ENCODE results near the gene TMSB15A.

DNA sequence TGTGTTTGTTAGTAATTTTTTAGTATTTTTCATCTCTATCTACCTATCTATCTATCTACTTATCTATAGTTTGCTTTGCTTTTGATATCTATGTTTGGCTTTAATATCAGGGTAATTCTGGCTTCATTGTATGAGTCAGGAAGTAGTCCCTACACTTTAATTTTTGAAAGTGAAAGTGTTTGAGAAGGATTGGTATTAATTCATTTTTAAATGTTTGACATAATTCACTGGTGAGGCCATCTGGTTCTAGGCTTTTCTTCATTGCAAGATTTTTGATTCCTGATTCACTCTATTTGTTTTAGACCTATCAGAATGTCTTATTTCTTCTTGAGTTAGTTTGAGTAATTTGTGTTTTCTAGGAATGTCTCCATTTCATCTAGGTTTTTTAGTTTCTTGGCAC lies 24.8 kb downstream of the TMSB15A start:
- no peak for TF ChIP-seq SIN3A (conservative IDR thresholded peaks at IDR 0.05 in 1 of 2, IDR thresholded peaks at IDR 0.05 in 1 of 2; ENCODE audit: low read depth in 1 of 2, low read length in 2 of 2)
- TF ChIP-seq, protein P1, sequence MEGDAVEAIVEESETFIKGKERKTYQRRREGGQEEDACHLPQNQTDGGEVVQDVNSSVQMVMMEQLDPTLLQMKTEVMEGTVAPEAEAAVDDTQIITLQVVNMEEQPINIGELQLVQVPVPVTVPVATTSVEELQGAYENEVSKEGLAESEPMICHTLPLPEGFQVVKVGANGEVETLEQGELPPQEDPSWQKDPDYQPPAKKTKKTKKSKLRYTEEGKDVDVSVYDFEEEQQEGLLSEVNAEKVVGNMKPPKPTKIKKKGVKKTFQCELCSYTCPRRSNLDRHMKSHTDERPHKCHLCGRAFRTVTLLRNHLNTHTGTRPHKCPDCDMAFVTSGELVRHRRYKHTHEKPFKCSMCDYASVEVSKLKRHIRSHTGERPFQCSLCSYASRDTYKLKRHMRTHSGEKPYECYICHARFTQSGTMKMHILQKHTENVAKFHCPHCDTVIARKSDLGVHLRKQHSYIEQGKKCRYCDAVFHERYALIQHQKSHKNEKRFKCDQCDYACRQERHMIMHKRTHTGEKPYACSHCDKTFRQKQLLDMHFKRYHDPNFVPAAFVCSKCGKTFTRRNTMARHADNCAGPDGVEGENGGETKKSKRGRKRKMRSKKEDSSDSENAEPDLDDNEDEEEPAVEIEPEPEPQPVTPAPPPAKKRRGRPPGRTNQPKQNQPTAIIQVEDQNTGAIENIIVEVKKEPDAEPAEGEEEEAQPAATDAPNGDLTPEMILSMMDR (IDR thresholded peaks at IDR 0.05; ENCODE audit: control extremely low read depth in 1 of 3, insufficient read depth in 1 of 3, low read depth in 1 of 3, low read length in 3 of 3) = no peak
- TF ChIP-seq CHD1 (IDR thresholded peaks at IDR 0.05; ENCODE audit: low read depth, low read length) = no peak
- no peak for TF ChIP-seq POLR2A (IDR thresholded peaks at IDR 0.05; ENCODE audit: control extremely low read depth in 1 of 2, low read depth in 2 of 2, low read length in 2 of 2)
- no peak for TF ChIP-seq HDAC6 (IDR thresholded peaks at IDR 0.05; ENCODE audit: low read depth, low read length)
- no peak for TF ChIP-seq HDAC2 (IDR thresholded peaks at IDR 0.05; ENCODE audit: borderline replicate concordance in 1 of 2, low read depth in 2 of 2, low read length in 2 of 2)
- no peak for TF ChIP-seq EZH2 (IDR thresholded peaks at IDR 0.05; ENCODE audit: low read depth, low read length, severe bottlenecking)
- TF ChIP-seq YY1 (IDR thresholded peaks at IDR 0.05; ENCODE audit: low read depth, low read length) = no peak
- no peak for TF ChIP-seq EP300 (IDR thresholded peaks at IDR 0.05; ENCODE audit: borderline replicate concordance in 1 of 2, low read depth in 2 of 2, low read length in 2 of 2)
- TF ChIP-seq KDM5A (IDR thresholded peaks at IDR 0.05; ENCODE audit: low read length) = no peak

Measured in H1 (cell line).